Measurements from ENCODE around the gene IKZF5.

The IKZF5 gene

DNA sequence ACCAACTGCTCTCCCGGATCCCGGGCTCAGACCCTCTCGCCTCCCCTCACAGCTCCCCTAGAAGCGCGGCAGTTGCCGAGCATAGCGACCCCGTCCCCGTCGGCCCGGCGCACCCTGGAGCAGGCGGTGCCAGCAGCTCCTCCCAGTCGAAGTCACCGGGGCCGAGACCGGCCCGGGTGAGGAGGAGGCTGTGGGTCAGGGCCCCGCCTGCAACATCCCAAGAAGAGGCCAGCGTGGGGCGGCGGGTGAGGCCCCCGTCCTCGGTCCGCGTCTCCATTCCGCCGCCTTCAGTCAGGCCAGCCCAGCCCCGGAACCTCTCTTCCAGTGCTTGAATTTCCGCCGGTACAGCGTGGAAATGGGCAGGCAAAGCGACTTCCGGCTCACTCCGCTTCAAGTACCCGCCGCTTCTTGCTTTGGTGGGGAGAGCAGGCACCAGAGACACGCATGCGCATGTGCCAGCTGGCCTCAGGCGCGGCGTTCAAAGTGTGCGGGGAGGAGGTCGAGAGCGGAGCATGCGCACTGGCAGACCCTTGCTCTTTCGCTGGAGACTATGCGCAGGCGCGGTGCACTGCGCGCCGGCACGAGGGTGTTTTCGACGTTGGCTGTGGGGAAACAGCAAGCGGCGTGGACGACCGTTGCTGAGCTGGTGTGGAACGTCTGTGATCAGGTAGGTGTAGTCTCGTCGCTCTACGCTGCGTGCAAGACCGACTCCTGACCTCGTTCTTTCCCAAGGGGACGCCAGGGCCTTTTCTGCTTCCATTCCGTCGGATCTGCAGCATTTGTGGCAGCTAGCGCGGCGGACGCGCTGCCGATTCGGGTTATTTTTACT is 54.5 kb downstream of the IKZF5 start, which contains the start of gene C10orf88 (continued):
- TF ChIP-seq, protein P1, sequence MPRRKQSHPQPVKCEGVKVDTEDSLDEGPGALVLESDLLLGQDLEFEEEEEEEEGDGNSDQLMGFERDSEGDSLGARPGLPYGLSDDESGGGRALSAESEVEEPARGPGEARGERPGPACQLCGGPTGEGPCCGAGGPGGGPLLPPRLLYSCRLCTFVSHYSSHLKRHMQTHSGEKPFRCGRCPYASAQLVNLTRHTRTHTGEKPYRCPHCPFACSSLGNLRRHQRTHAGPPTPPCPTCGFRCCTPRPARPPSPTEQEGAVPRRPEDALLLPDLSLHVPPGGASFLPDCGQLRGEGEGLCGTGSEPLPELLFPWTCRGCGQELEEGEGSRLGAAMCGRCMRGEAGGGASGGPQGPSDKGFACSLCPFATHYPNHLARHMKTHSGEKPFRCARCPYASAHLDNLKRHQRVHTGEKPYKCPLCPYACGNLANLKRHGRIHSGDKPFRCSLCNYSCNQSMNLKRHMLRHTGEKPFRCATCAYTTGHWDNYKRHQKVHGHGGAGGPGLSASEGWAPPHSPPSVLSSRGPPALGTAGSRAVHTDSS (tag by site-specific recombination; IDR thresholded peaks at IDR 0.05) = no peak
- TF ChIP-seq ZNF223 (tag by site-specific recombination; IDR thresholded peaks at IDR 0.05) (no peak), GLIS1 (tag by site-specific recombination; IDR thresholded peaks at IDR 0.05) (no peak; the same call in 1 of the 2 replicates), ZNF561 (tag by site-specific recombination; IDR thresholded peaks at IDR 0.05; ENCODE audit: borderline replicate concordance) (peak; percentile 84), ZNF19 (tag by site-specific recombination; IDR thresholded peaks at IDR 0.05; ENCODE audit: low read depth) (no peak), ZNF701 (tag by site-specific recombination; IDR thresholded peaks at IDR 0.05) (no peak), RBAK (tag by site-specific recombination; IDR thresholded peaks at IDR 0.05) (no peak), HOXD13 (CRISPR knock-in tag; IDR thresholded peaks at IDR 0.05; ENCODE audit: borderline replicate concordance) (no peak; the same call in 1 of the 2 replicates), ZNF112 (tag by site-specific recombination; IDR thresholded peaks at IDR 0.05) (no peak), ZNF692 (tag by site-specific recombination; IDR thresholded peaks at IDR 0.05) (peak; percentile 90), ZNF274 (IDR thresholded peaks at IDR 0.05; ENCODE audit: low read length) (no peak), ZNF274 (tag by site-specific recombination; IDR thresholded peaks at IDR 0.05; ENCODE audit: borderline replicate concordance) (no peak), KLF8 (tag by site-specific recombination; IDR thresholded peaks at IDR 0.05) (peak; percentile 92), ZNF416 (tag by site-specific recombination; IDR thresholded peaks at IDR 0.05) (no peak), KLF17 (tag by site-specific recombination; IDR thresholded peaks at IDR 0.05) (peak; percentile 83; the same call in 1 of the 2 replicates), MYNN (tag by site-specific recombination; IDR thresholded peaks at IDR 0.05; ENCODE audit: borderline replicate concordance) (no peak), ZNF292 (tag by site-specific recombination; IDR thresholded peaks at IDR 0.05; ENCODE audit: borderline replicate concordance, low read depth) (no peak), ZNF138 (tag by site-specific recombination; IDR thresholded peaks at IDR 0.05; ENCODE audit: borderline replicate concordance) (no peak), ZNF777 (tag by site-specific recombination; IDR thresholded peaks at IDR 0.05; ENCODE audit: borderline replicate concordance) (peak; percentile 57; the same call in 1 of the 2 replicates), ZNF433 (tag by site-specific recombination; IDR thresholded peaks at IDR 0.05; ENCODE audit: low read depth) (no peak), ZSCAN16 (tag by site-specific recombination; IDR thresholded peaks at IDR 0.05) (no peak), ZNF654 (tag by site-specific recombination; IDR thresholded peaks at IDR 0.05; ENCODE audit: low read depth) (no peak), ZNF214 (tag by site-specific recombination; IDR thresholded peaks at IDR 0.05; ENCODE audit: borderline replicate concordance) (no peak), GLI4 (tag by site-specific recombination; IDR thresholded peaks at IDR 0.05) (peak; percentile 93)
- TF ChIP-seq, protein P2, sequence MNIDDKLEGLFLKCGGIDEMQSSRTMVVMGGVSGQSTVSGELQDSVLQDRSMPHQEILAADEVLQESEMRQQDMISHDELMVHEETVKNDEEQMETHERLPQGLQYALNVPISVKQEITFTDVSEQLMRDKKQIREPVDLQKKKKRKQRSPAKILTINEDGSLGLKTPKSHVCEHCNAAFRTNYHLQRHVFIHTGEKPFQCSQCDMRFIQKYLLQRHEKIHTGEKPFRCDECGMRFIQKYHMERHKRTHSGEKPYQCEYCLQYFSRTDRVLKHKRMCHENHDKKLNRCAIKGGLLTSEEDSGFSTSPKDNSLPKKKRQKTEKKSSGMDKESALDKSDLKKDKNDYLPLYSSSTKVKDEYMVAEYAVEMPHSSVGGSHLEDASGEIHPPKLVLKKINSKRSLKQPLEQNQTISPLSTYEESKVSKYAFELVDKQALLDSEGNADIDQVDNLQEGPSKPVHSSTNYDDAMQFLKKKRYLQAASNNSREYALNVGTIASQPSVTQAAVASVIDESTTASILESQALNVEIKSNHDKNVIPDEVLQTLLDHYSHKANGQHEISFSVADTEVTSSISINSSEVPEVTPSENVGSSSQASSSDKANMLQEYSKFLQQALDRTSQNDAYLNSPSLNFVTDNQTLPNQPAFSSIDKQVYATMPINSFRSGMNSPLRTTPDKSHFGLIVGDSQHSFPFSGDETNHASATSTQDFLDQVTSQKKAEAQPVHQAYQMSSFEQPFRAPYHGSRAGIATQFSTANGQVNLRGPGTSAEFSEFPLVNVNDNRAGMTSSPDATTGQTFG (tag by site-specific recombination; IDR thresholded peaks at IDR 0.05; ENCODE audit: borderline replicate concordance) = no peak
- TF ChIP-seq, protein P3, sequence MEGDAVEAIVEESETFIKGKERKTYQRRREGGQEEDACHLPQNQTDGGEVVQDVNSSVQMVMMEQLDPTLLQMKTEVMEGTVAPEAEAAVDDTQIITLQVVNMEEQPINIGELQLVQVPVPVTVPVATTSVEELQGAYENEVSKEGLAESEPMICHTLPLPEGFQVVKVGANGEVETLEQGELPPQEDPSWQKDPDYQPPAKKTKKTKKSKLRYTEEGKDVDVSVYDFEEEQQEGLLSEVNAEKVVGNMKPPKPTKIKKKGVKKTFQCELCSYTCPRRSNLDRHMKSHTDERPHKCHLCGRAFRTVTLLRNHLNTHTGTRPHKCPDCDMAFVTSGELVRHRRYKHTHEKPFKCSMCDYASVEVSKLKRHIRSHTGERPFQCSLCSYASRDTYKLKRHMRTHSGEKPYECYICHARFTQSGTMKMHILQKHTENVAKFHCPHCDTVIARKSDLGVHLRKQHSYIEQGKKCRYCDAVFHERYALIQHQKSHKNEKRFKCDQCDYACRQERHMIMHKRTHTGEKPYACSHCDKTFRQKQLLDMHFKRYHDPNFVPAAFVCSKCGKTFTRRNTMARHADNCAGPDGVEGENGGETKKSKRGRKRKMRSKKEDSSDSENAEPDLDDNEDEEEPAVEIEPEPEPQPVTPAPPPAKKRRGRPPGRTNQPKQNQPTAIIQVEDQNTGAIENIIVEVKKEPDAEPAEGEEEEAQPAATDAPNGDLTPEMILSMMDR (tag by site-specific recombination; IDR thresholded peaks at IDR 0.05) = peak; percentile 65; the same call in 1 of the 2 replicates
- TF ChIP-seq, protein P4, sequence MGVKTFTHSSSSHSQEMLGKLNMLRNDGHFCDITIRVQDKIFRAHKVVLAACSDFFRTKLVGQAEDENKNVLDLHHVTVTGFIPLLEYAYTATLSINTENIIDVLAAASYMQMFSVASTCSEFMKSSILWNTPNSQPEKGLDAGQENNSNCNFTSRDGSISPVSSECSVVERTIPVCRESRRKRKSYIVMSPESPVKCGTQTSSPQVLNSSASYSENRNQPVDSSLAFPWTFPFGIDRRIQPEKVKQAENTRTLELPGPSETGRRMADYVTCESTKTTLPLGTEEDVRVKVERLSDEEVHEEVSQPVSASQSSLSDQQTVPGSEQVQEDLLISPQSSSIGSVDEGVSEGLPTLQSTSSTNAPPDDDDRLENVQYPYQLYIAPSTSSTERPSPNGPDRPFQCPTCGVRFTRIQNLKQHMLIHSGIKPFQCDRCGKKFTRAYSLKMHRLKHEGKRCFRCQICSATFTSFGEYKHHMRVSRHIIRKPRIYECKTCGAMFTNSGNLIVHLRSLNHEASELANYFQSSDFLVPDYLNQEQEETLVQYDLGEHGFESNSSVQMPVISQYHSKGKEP (tag by site-specific recombination; IDR thresholded peaks at IDR 0.05) = no peak; the same call in 1 of the 2 replicates
- TF ChIP-seq, protein P5, sequence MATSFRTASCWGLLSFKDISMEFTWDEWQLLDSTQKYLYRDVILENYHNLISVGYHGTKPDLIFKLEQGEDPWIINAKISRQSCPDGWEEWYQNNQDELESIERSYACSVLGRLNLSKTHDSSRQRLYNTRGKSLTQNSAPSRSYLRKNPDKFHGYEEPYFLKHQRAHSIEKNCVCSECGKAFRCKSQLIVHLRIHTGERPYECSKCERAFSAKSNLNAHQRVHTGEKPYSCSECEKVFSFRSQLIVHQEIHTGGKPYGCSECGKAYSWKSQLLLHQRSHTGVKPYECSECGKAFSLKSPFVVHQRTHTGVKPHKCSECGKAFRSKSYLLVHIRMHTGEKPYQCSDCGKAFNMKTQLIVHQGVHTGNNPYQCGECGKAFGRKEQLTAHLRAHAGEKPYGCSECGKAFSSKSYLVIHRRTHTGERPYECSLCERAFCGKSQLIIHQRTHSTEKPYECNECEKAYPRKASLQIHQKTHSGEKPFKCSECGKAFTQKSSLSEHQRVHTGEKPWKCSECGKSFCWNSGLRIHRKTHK (tag by site-specific recombination; IDR thresholded peaks at IDR 0.05) = no peak

Measured in HEK293 (cell line).